ENCODE results near the gene TMEM223. TPM values are rescaled to one million over a fixed set of nuclear protein-coding genes. Genes with fewer than 3 reads are reported as not detected.

TMEM223 gene
- total and polyA plus RNA-seq, 3 experiments from 2014 or later, result 13.0 to 56.0 (median 14.6) TPM

GRCh38 chr11:62786318-62787004 lies 5.3 kb downstream of the TMEM223 start:
- Histone ChIP-seq H3K4me1 (ENCODE audit: insufficient read depth, low read length) (peaks cover 27% of the 10 kb centered on the region), H3K4me3 (ENCODE audit: low read length) (peak overlapping the region; percentile 98), H3K27me3 (ENCODE audit: insufficient read depth, low read length, poor library complexity, severe bottlenecking) (no peaks in the 10 kb centered on the region), H3K27ac (ENCODE audit: low read depth, low read length) (peak overlapping the region; percentile 96), H3K36me3 (ENCODE audit: insufficient read depth, low read length) (peaks cover 8% of the 10 kb centered on the region), H3K9me3 (ENCODE audit: low read length) (no peaks in the 10 kb centered on the region)
- peaks cover 0 to 53% (median 7%) of the 10 kb centered on the region in 3 donors for H3K36me3 Mint-ChIP-seq
- peaks cover 37 to 50% (median 46%) of the 10 kb centered on the region in 3 donors for H3K4me1 Mint-ChIP-seq
- peak overlapping the region; percentile 82 to 97 (median 92) for H3K4me3 Mint-ChIP-seq
- ChIA-PET POLR2A (interaction anchor here (0.6 to 5.9 kb wide), 22 partner anchors 10 to 213 kb away, joined by 3 to 88 read pairs (median 8); partner anchors contain the start of genes C11orf98, CSKMT, EEF1G and HNRNPUL2), CTCF (interaction anchor here (0.6 to 4.9 kb wide), 48 partner anchors 9 to 393 kb away, joined by 3 to 74 read pairs (median 6); partner anchors contain the start of genes BSCL2, C11orf98, CSKMT and GNG3)
- DNase-seq, result peak; percentile 80 to 88 (median 82)
- no peaks in the 10 kb centered on the region for H3K27me3 Mint-ChIP-seq
- peak overlapping the region; percentile 90 to 100 (median 94) for H3K27ac Mint-ChIP-seq
- H3K9me3 Mint-ChIP-seq, result no peaks in the 10 kb centered on the region

GRCh38 chr11:62782753-62783152 lies 9.1 kb downstream of the TMEM223 start:
- Histone ChIP-seq H3K27me3 (ENCODE audit: insufficient read depth, low read length, poor library complexity, severe bottlenecking) (no peaks in the 10 kb centered on the region), H3K36me3 (ENCODE audit: insufficient read depth, low read length) (peaks cover 5% of the 10 kb centered on the region), H3K9me3 (ENCODE audit: low read length) (no peaks in the 10 kb centered on the region), H3K4me3 (ENCODE audit: low read length) (no peak overlapping the region), H3K4me1 (ENCODE audit: insufficient read depth, low read length) (peaks cover 6% of the 10 kb centered on the region), H3K27ac (ENCODE audit: low read depth, low read length) (no peak overlapping the region)
- peak overlapping the region in 2 of 8 donors; percentile 32 to 65 for H3K27ac Mint-ChIP-seq
- H3K27me3 Mint-ChIP-seq, result no peaks in the 10 kb centered on the region
- POLR2A ChIA-PET, result no interaction called here
- peaks cover 0 to 39% (median 4%) of the 10 kb centered on the region in 3 donors for H3K36me3 Mint-ChIP-seq
- peak overlapping the region in 1 of 7 donors; percentile 43 for H3K4me3 Mint-ChIP-seq
- DNase-seq, result no peak
- H3K4me1 Mint-ChIP-seq, result peaks cover 15 to 19% (median 16%) of the 10 kb centered on the region in 3 donors
- CTCF ChIA-PET, result no interaction called here
- H3K9me3 Mint-ChIP-seq, result no peaks in the 10 kb centered on the region

- CTCF ChIA-PET, result no interaction called here
- no peaks in the 10 kb centered on the region for H3K27me3 Mint-ChIP-seq
Observed at GRCh38 chr11:62778441-62778840, 13.4 kb downstream of the TMEM223 start.

GRCh38 chr11:62777389-62777788 lies 14.4 kb downstream of the TMEM223 start:
- H3K27me3 Mint-ChIP-seq, result no peaks in the 10 kb centered on the region
- Histone ChIP-seq H3K36me3 (ENCODE audit: insufficient read depth, low read length) (peaks cover 11% of the 10 kb centered on the region), H3K27me3 (ENCODE audit: insufficient read depth, low read length, poor library complexity, severe bottlenecking) (no peaks in the 10 kb centered on the region), H3K27ac (ENCODE audit: low read depth, low read length) (no peak overlapping the region), H3K4me1 (ENCODE audit: insufficient read depth, low read length) (no peaks in the 10 kb centered on the region), H3K9me3 (ENCODE audit: low read length) (no peaks in the 10 kb centered on the region), H3K4me3 (ENCODE audit: low read length) (no peak overlapping the region)
- CTCF ChIA-PET, result interaction anchor here (8.3 kb wide), 1 partner anchor 8 kb away, joined by 74 read pairs; the partner anchor contains the start of gene TMEM179B
- no peaks in the 10 kb centered on the region for H3K9me3 Mint-ChIP-seq
- POLR2A ChIA-PET, result interaction anchor here (0.6 kb wide), 1 partner anchor 16 kb away, joined by 3 read pairs; no protein-coding TSS in a partner anchor
- H3K4me1 Mint-ChIP-seq, result peaks cover 3 to 15% (median 13%) of the 10 kb centered on the region in 3 donors
- peak overlapping the region in 7 of 8 donors; percentile 47 to 94 (median 78) for H3K27ac Mint-ChIP-seq
- no peak for DNase-seq
- H3K4me3 Mint-ChIP-seq, result peak overlapping the region in 4 of 7 donors; percentile 34 to 61 (median 48)
- peaks cover 0 to 46% (median 3%) of the 10 kb centered on the region in 3 donors for H3K36me3 Mint-ChIP-seq

More at GRCh38 chr11:62778441-62778840, 13.4 kb downstream of the TMEM223 start:
- Histone ChIP-seq H3K4me3 (ENCODE audit: low read length) (no peak overlapping the region), H3K27me3 (ENCODE audit: insufficient read depth, low read length, poor library complexity, severe bottlenecking) (no peaks in the 10 kb centered on the region), H3K27ac (ENCODE audit: low read depth, low read length) (no peak overlapping the region), H3K9me3 (ENCODE audit: low read length) (no peaks in the 10 kb centered on the region), H3K36me3 (ENCODE audit: insufficient read depth, low read length) (peaks cover 11% of the 10 kb centered on the region), H3K4me1 (ENCODE audit: insufficient read depth, low read length) (no peaks in the 10 kb centered on the region)
- peaks cover 0 to 51% (median 7%) of the 10 kb centered on the region in 3 donors for H3K36me3 Mint-ChIP-seq
- no peaks in the 10 kb centered on the region for H3K9me3 Mint-ChIP-seq
- H3K27ac Mint-ChIP-seq, result peak overlapping the region in 4 of 8 donors; percentile 22 to 89 (median 67)
- peak overlapping the region in 4 of 7 donors; percentile 38 to 51 (median 46) for H3K4me3 Mint-ChIP-seq
- no peak for DNase-seq
- POLR2A ChIA-PET, result no interaction called here
- H3K4me1 Mint-ChIP-seq, result peaks cover 3 to 15% (median 13%) of the 10 kb centered on the region in 3 donors

GRCh38 chr11:62775646-62776045 lies 16.2 kb downstream of the TMEM223 start:
- Histone ChIP-seq H3K9me3 (ENCODE audit: low read length) (no peaks in the 10 kb centered on the region), H3K27ac (ENCODE audit: low read depth, low read length) (no peak overlapping the region), H3K4me1 (ENCODE audit: insufficient read depth, low read length) (peaks cover 10% of the 10 kb centered on the region), H3K36me3 (ENCODE audit: insufficient read depth, low read length) (peaks cover 11% of the 10 kb centered on the region), H3K4me3 (ENCODE audit: low read length) (no peak overlapping the region), H3K27me3 (ENCODE audit: insufficient read depth, low read length, poor library complexity, severe bottlenecking) (no peaks in the 10 kb centered on the region)
- Mint-ChIP-seq H3K36me3 (peaks cover 0 to 47% (median 3%) of the 10 kb centered on the region in 3 donors), H3K9me3 (no peaks in the 10 kb centered on the region), H3K27me3 (no peaks in the 10 kb centered on the region), H3K27ac (peak overlapping the region in 6 of 8 donors; percentile 36 to 92 (median 70)), H3K4me3 (peak overlapping the region in 1 of 7 donors; percentile 70), H3K4me1 (peaks cover 16 to 26% (median 22%) of the 10 kb centered on the region in 3 donors)
- no peak for DNase-seq
- POLR2A ChIA-PET, result interaction anchor here (0.7 to 0.9 kb wide), 3 partner anchors 11 to 1488 kb away, joined by 3 to 5 read pairs (median 4); partner anchors contain the start of gene HNRNPUL2
- CTCF ChIA-PET, result interaction anchor here (0.6 to 8.3 kb wide), 3 partner anchors 10 to 22 kb away, joined by 3 to 74 read pairs (median 3); partner anchors contain the start of genes TMEM179B and ZBTB3

GRCh38 chr11:62774407-62774806 lies 17.4 kb downstream of the TMEM223 start:
- peaks cover 28 to 37% (median 30%) of the 10 kb centered on the region in 3 donors for H3K4me1 Mint-ChIP-seq
- no peaks in the 10 kb centered on the region for H3K27me3 ChIP-seq (ENCODE audit: insufficient read depth, low read length, poor library complexity, severe bottlenecking)
- H3K27ac ChIP-seq (ENCODE audit: low read depth, low read length), result no peak overlapping the region
- no peaks in the 10 kb centered on the region for H3K27me3 Mint-ChIP-seq
- H3K4me1 ChIP-seq (ENCODE audit: insufficient read depth, low read length), result peaks cover 21% of the 10 kb centered on the region
- peaks cover 0 to 48% (median 3%) of the 10 kb centered on the region in 3 donors for H3K36me3 Mint-ChIP-seq
- no peak overlapping the region for H3K4me3 ChIP-seq (ENCODE audit: low read length)
- peaks cover 11% of the 10 kb centered on the region for H3K36me3 ChIP-seq (ENCODE audit: insufficient read depth, low read length)
- no peaks in the 10 kb centered on the region for H3K9me3 Mint-ChIP-seq
- CTCF ChIA-PET, result interaction anchor here (0.6 to 8.3 kb wide), 4 partner anchors 10 to 91 kb away, joined by 3 to 74 read pairs (median 4); partner anchors contain the start of genes POLR2G and TMEM179B
- POLR2A ChIA-PET, result interaction anchor here (0.6 to 0.9 kb wide), 5 partner anchors 12 to 107 kb away, joined by 3 to 6 read pairs (median 4); partner anchors contain the start of gene SLC3A2
- peak overlapping the region in 1 of 8 donors; percentile 45 for H3K27ac Mint-ChIP-seq
- H3K4me3 Mint-ChIP-seq, result peak overlapping the region in 1 of 7 donors; percentile 72
- no peak for DNase-seq
- no peaks in the 10 kb centered on the region for H3K9me3 ChIP-seq (ENCODE audit: low read length)

- Mint-ChIP-seq H3K4me3 (peak within 1 kb of the TSS; percentile 87 to 96 (median 93)), H3K9me3 (no peaks in the 10 kb centered on the region), H3K4me1 (peaks cover 18 to 30% (median 28%) of the 10 kb centered on the region in 3 donors), H3K36me3 (peaks cover 0 to 44% (median 5%) of the 10 kb centered on the region in 3 donors), H3K27ac (peak within 1 kb of the TSS; percentile 85 to 99 (median 95)), H3K27me3 (no peaks in the 10 kb centered on the region)
- Histone ChIP-seq H3K4me1 (ENCODE audit: insufficient read depth, low read length) (peaks cover 22% of the 10 kb centered on the region), H3K27me3 (ENCODE audit: insufficient read depth, low read length, poor library complexity, severe bottlenecking) (no peaks in the 10 kb centered on the region), H3K27ac (ENCODE audit: low read depth, low read length) (peak within 1 kb of the TSS; percentile 75), H3K4me3 (ENCODE audit: low read length) (peak within 1 kb of the TSS; percentile 42), H3K9me3 (ENCODE audit: low read length) (no peaks in the 10 kb centered on the region), H3K36me3 (ENCODE audit: insufficient read depth, low read length) (peaks cover 7% of the 10 kb centered on the region)
- ChIA-PET POLR2A (interaction anchor here (0.5 to 4.7 kb wide), 17 partner anchors 10 to 216 kb away, joined by 3 to 31 read pairs (median 5); partner anchors contain the start of genes HNRNPUL2, POLR2G, TEX54 and TMEM179B), CTCF (interaction anchor here (0.7 to 8.3 kb wide), 8 partner anchors 10 to 148 kb away, joined by 3 to 74 read pairs (median 4); partner anchors contain the start of genes INTS5, POLR2G, STX5 and TEX54)
- DNase-seq, result peak; percentile 83 to 93 (median 87)
Observed at GRCh38 chr11:62771144-62772021, 20.4 kb downstream of the TMEM223 start, which contains the start of gene TAF6L. TSS of gene TAF6L (plus strand) at chr11:62771396. CDS start at chr11:62775784, 4,388 bp downstream.

All from CD8-positive, alpha-beta memory T cell (primary cell).